ENCODE measurements around the gene NOS3.
"Not testable (repeated sequence)": the region's sequence is repeated elsewhere in the genome, so short reads cannot be mapped to it uniquely, and the experiment has no call there.

Gene NOS3

GRCh38 chr7:151000897-151001495 lies 10.2 kb downstream of the NOS3 start:
- DNase-seq (ENCODE audit: low spot score) = no peak

GRCh38 chr7:151001546-151001945 lies 10.7 kb downstream of the NOS3 start:
- no peak for DNase-seq (ENCODE audit: low spot score)

- DNase-seq (ENCODE audit: low spot score) = no peak
These were observed 12.8 kb downstream of the NOS3 start for GRCh38 chr7:151003572-151003971.

- DNase-seq (ENCODE audit: low spot score) = no peak
These were observed 14.7 kb downstream of the NOS3 start for GRCh38 chr7:151005566-151005965.

GRCh38 chr7:151006590-151007300 lies 15.9 kb downstream of the NOS3 start:
- no peak for DNase-seq (ENCODE audit: low spot score)

GRCh38 chr7:151007469-151007898 lies 16.7 kb downstream of the NOS3 start:
- DNase-seq (ENCODE audit: low spot score) = no peak

- peak; percentile 69 for DNase-seq (ENCODE audit: low spot score)
These were observed 17.3 kb downstream of the NOS3 start for GRCh38 chr7:151008143-151008510.

- DNase-seq (ENCODE audit: low spot score) = peak; percentile 70
These were observed 17.9 kb downstream of the NOS3 start for GRCh38 chr7:151008511-151009323.

- DNase-seq (ENCODE audit: low spot score) = no peak
These were observed 18.7 kb downstream of the NOS3 start for GRCh38 chr7:151009327-151010036.

GRCh38 chr7:151010037-151010306 lies 19.2 kb downstream of the NOS3 start:
- DNase-seq (ENCODE audit: low spot score) = no peak

- no peak for DNase-seq (ENCODE audit: low spot score)
These were observed 19.7 kb downstream of the NOS3 start for GRCh38 chr7:151010307-151011096.

- DNase-seq (ENCODE audit: low spot score) = no peak
These were observed 20.2 kb downstream of the NOS3 start for GRCh38 chr7:151011097-151011409.

- not testable (repeated sequence) for DNase-seq (ENCODE audit: low spot score)
These were observed 20.8 kb downstream of the NOS3 start for GRCh38 chr7:151011616-151012015.

GRCh38 chr7:151012031-151012692 lies 21.3 kb downstream of the NOS3 start:
- DNase-seq (ENCODE audit: low spot score) = no peak

GRCh38 chr7:151012911-151013347 lies 22.1 kb downstream of the NOS3 start:
- no peak for DNase-seq (ENCODE audit: low spot score)

- no peak for DNase-seq (ENCODE audit: low spot score)
These were observed 22.5 kb downstream of the NOS3 start for GRCh38 chr7:151013356-151013732.

- no peak for DNase-seq (ENCODE audit: low spot score)
These were observed 23.1 kb downstream of the NOS3 start for GRCh38 chr7:151013733-151014497.

GRCh38 chr7:151014950-151015349 lies 24.1 kb downstream of the NOS3 start:
- DNase-seq (ENCODE audit: low spot score) = no peak

- DNase-seq (ENCODE audit: low spot score) = no peak
These were observed 25.1 kb downstream of the NOS3 start for GRCh38 chr7:151015967-151016366.

- no peak for DNase-seq (ENCODE audit: low spot score)
These were observed 25.7 kb downstream of the NOS3 start for GRCh38 chr7:151016505-151016904.

- no peak for DNase-seq (ENCODE audit: low spot score)
These were observed 26.1 kb downstream of the NOS3 start for GRCh38 chr7:151016942-151017341.
